A549 (cell line): Measurements from ENCODE around the gene DDN. TPM values are rescaled to one million over a fixed set of nuclear protein-coding genes. Genes with fewer than 3 reads are reported as not detected.

Experiments
- ATAC-seq, 2 experiments: fragments of 200-7000 bp in 1 of 2; fragments of >200 bp in 1 of 2; cut with Nextera tagmentation in 1 of 2; cut with Tn5 transposase in 1 of 2; 3 replicates each; pipeline versions ENCODE4 v1.8.0 to v1.9.1; 2018 to 2020; ENCODE audit warnings: mild to moderate bottlenecking in 1 of 2, moderate library complexity in 1 of 2
- CTCF ChIA-PET: fragments of 300-600 bp; sonication (Branson Sonifier 250); formaldehyde crosslinking; extraction: SDS; loops from one replicate; lab custom pipeline; 2021; ENCODE audit warnings: antibody characterized with exemption, inconsistent platforms; lab: Yijun Ruan, JAX
- POLR2A ChIA-PET: fragments of 350-600 bp; formaldehyde crosslinking; extraction: SDS; loops from one replicate; lab custom pipeline; 2021; ENCODE audit warnings: antibody characterized with exemption, inconsistent platforms; lab: Yijun Ruan, JAX
- DNase-seq, 2 experiments: peaks; one replicate each; pipeline versions ENCODE4 v3.0.0 to v3.0.0-alpha.2; 2011 to 2016; ENCODE audit warnings: low read depth in 1 of 2, low spot score in 1 of 2
- FAIRE-seq: peaks from 2 replicates; lab custom pipeline; 2011; peaks lifted over from hg19 to GRCh38; lab: Jason Lieb, UNC
- H3K27ac ChIP-seq, 2 experiments: fragments of >200 bp; sonication (Bioruptor Twin); formaldehyde crosslinking; 3 replicates each; pipeline ENCODE4 v1.5.1; 2016 to 2017
- H3K4me1 ChIP-seq: fragments of >200 bp; sonication (Bioruptor Twin); formaldehyde crosslinking; 3 replicates; pipeline ENCODE4 v1.6.1; 2016
- H3K4me2 ChIP-seq: fragments of >200 bp; sonication (Bioruptor Twin); formaldehyde crosslinking; 3 replicates; pipeline ENCODE4 v1.6.1; 2016
- H3K4me3 ChIP-seq: fragments of >200 bp; sonication (Bioruptor Twin); formaldehyde crosslinking; 3 replicates; pipeline ENCODE4 v1.5.1; 2016
- H3K9me3 ChIP-seq: fragments of >200 bp; sonication (Bioruptor Twin); formaldehyde crosslinking; 3 replicates; pipeline ENCODE4 v1.6.1; 2016
- ATOH8 ChIP-seq: fragments of 250-450 bp; sonication (Bioruptor Pico); IDR thresholded peaks from 2 replicates; pipeline ENCODE4 v1.5.0; 2020; ENCODE audit warnings: low read depth, mild to moderate bottlenecking, moderate library complexity
- BCL3 ChIP-seq: fragments of >200 bp; sonication (Bioruptor Twin); formaldehyde crosslinking; IDR thresholded peaks from 3 replicates; pipeline ENCODE4 v1.6.1; 2016
- BHLHE40 ChIP-seq: IDR thresholded peaks from 2 replicates; pipeline ENCODE4 v1.6.1; 2012; ENCODE audit warnings: low read depth, low read length, inconsistent platforms
- CEBPB ChIP-seq, 2 experiments: fragments of >200 bp in 1 of 2; sonication (Bioruptor Twin) in 1 of 2; formaldehyde crosslinking in 1 of 2; IDR thresholded peaks; 2 replicates each; pipeline ENCODE4 v1.6.1; 2012 to 2016
- CTCF ChIP-seq: fragments of >200 bp; sonication (Bioruptor Twin); formaldehyde crosslinking; IDR thresholded peaks from 3 replicates; pipeline ENCODE4 v1.5.1; 2016
- E2F6 ChIP-seq: IDR thresholded peaks from 2 replicates; pipeline ENCODE4 v1.6.1; 2012; ENCODE audit warnings: low read depth, borderline replicate concordance
- EHMT2 ChIP-seq: fragments of 200-600 bp; sonication (generic); IDR thresholded peaks from 2 replicates; pipeline ENCODE4 v1.6.1; 2016; ENCODE audit warnings: antibody characterized with exemption, low read depth, mild to moderate bottlenecking, moderate library complexity
- FOSB ChIP-seq: fragments of 250-450 bp; sonication (Bioruptor Pico); IDR thresholded peaks from 2 replicates; pipeline ENCODE4 v1.5.0; 2020; ENCODE audit warnings: mild to moderate bottlenecking, moderate library complexity
- FOSL2 ChIP-seq, 2 experiments: fragments of 450-650 bp in 1 of 2; fragments of >200 bp in 1 of 2; sonication (Bioruptor Twin) in 1 of 2; formaldehyde crosslinking; IDR thresholded peaks; 2 replicates each; pipeline versions ENCODE4 v1.5.0 to v1.6.1; 2016 to 2020; ENCODE audit warnings: mild to moderate bottlenecking in 1 of 2, moderate library complexity in 1 of 2
- HMGXB4 ChIP-seq: fragments of 250-450 bp; sonication (Bioruptor Pico); IDR thresholded peaks from 2 replicates; pipeline ENCODE4 v1.5.0; 2021; ENCODE audit warnings: mild to moderate bottlenecking, moderate library complexity, borderline replicate concordance
- MAX ChIP-seq: IDR thresholded peaks from 2 replicates; pipeline ENCODE4 v1.6.1; 2012
- NPAS2 ChIP-seq: fragments of 250-450 bp; sonication (Bioruptor Pico); IDR thresholded peaks from 2 replicates; pipeline ENCODE4 v1.8.0; 2022; ENCODE audit warnings: mild to moderate bottlenecking, moderate library complexity, borderline replicate concordance
- POLR2A ChIP-seq: IDR thresholded peaks from 2 replicates; pipeline ENCODE4 v1.6.1; 2012; ENCODE audit warnings: mild to moderate bottlenecking, low read length
- POLR2AphosphoS2 ChIP-seq: conservative IDR thresholded peaks from 2 replicates; pipeline ENCODE4 v1.6.1; 2012; ENCODE audit warnings: low read length, improper control_type of control experiment, inconsistent platforms
- RAD21 ChIP-seq, 2 experiments: fragments of >200 bp in 1 of 2; sonication (Bioruptor Twin) in 1 of 2; formaldehyde crosslinking in 1 of 2; IDR thresholded peaks in 1 of 2; conservative IDR thresholded peaks in 1 of 2; 2 replicates in 1 of 2; 3 replicates in 1 of 2; pipeline ENCODE4 v1.6.1; 2012 to 2018; ENCODE audit warnings: inconsistent platforms in 1 of 2
- RCOR1 ChIP-seq: fragments of 150-350 bp; IDR thresholded peaks from 2 replicates; pipeline ENCODE4 v1.6.1; 2014; ENCODE audit warnings: antibody characterized with exemption, low read length, low read depth
- SMC3 ChIP-seq: fragments of >200 bp; sonication (Bioruptor Twin); formaldehyde crosslinking; IDR thresholded peaks from 3 replicates; pipeline ENCODE4 v1.6.1; 2018; ENCODE audit warnings: inconsistent platforms
- SREBF2 ChIP-seq: fragments of 450-650 bp; IDR thresholded peaks from 2 replicates; pipeline ENCODE4 v1.6.1; 2014; ENCODE audit warnings: mild to moderate bottlenecking, moderate library complexity
- USF2 ChIP-seq: fragments of 450-650 bp; IDR thresholded peaks from 2 replicates; pipeline ENCODE4 v1.6.1; 2014; ENCODE audit warnings: antibody characterized with exemption
- ZC3H11A ChIP-seq: fragments of 450-650 bp; IDR thresholded peaks from 2 replicates; pipeline ENCODE4 v1.6.1; 2014; ENCODE audit warnings: antibody characterized with exemption, mild to moderate bottlenecking
- WGBS: methylation state at CpG from one replicate; pipeline ENCODE4 v1.1.6; 2017; ENCODE audit errors: missing lambda C conversion rate; 5-methylcytosine and 5-hydroxymethylcytosine counted together
- polyA plus RNA-seq, 4 experiments: library from polyadenylated mRNA; depleted of rRNA in 3 of 4; stranded (reverse); fragments of >200 nt; fragmentation: RNase III in 1 of 4; extraction: RNeasy Plus Mini Kit Qiagen cat#74134 plus additional on column Dnase treatment in 1 of 4; gene quantifications; 2 replicates in 3 of 4; 3 replicates in 1 of 4; pipeline ENCODE4 v1.2.3, GENCODE V29; 2011 to 2017

The DDN gene
- polyA plus RNA-seq, 2 of the 4 experiments (the other 2 are of a cell fraction): 0.12 to 0.50 TPM

- peak overlapping the region; percentile 48 for H3K4me3 ChIP-seq
- CTCF ChIA-PET: interaction anchor here (70.2 to 77.5 kb wide), 2 partner anchors 9 to 17 kb away, joined by 2584 read pairs; partner anchors contain the start of genes ARF3, DDN, FKBP11 and PRKAG1
- H3K4me2 ChIP-seq: peak overlapping the region; percentile 88
- TF ChIP-seq RAD21 (conservative IDR thresholded peaks at IDR 0.05 in 1 of 2, IDR thresholded peaks at IDR 0.05 in 1 of 2) (no peak), CTCF (no peak), RCOR1 (no peak), POLR2AphosphoS2 (no peak), NPAS2 (no peak), FOSL2 (IDR thresholded peaks at IDR 0.05) (no peak), FOSL2 (CRISPR knock-in tag; IDR thresholded peaks at IDR 0.05) (no peak), FOSB (CRISPR knock-in tag) (no peak), ATOH8 (CRISPR knock-in tag) (no peak), CEBPB (IDR thresholded peaks at IDR 0.05) (no peak), ZC3H11A (no peak), E2F6 (no peak), POLR2A (no peak), USF2 (no peak), SMC3 (no peak), EHMT2 (no peak), MAX (no peak), BCL3 (no peak)
- TF ChIP-seq, all 56 proteins: peak for 0
- Histone ChIP-seq H3K9me3 (no peaks in the 10 kb centered on the region), H3K4me1 (peaks cover 23% of the 10 kb centered on the region), H3K27ac (peak overlapping the region; percentile 43 to 82; a peak in 5 of 6 replicates)
- WGBS: 56% methylated on average over 10 of the region's 10 CpGs
- peak in 1 of 2 experiments; percentile 22; a peak in 3 of 6 replicates for ATAC-seq
- POLR2A ChIA-PET: no interaction called here
- no peak for FAIRE-seq
- DNase-seq: no peak
These were observed 28.4 kb downstream of the DDN start for GRCh38 chr12:48970702-48971334.

- ATAC-seq: no peak
- H3K4me2 ChIP-seq: no peak overlapping the region
- WGBS: 90% methylated on average over 73 of the region's 77 CpGs
These were observed 29.1 kb downstream of the DDN start for GRCh38 chr12:48969833-48970701.

More at GRCh38 chr12:48969833-48970701, 29.1 kb downstream of the DDN start:
- TF ChIP-seq SREBF2 (no peak), ZC3H11A (no peak), BHLHE40 (no peak), HMGXB4 (CRISPR knock-in tag) (no peak)
- TF ChIP-seq, all 56 proteins: peak for 0
- Histone ChIP-seq H3K27ac (no peak overlapping the region), H3K4me1 (peaks cover 23% of the 10 kb centered on the region), H3K4me3 (no peak overlapping the region), H3K9me3 (no peaks in the 10 kb centered on the region)
- ChIA-PET POLR2A (no interaction called here), CTCF (interaction anchor here (70.2 to 77.5 kb wide), 2 partner anchors 10 to 16 kb away, joined by 2584 read pairs; partner anchors contain the start of genes ARF3, DDN, FKBP11 and PRKAG1)
- FAIRE-seq: no peak
- no peak for DNase-seq
